Central memory CD4-positive, alpha-beta T cell (primary cell): Measurements from ENCODE around the gene TTC9C.
"Not testable (repeated sequence)": the region's sequence is repeated elsewhere in the genome, so short reads cannot be mapped to it uniquely, and the experiment has no call there.

Experiments used
- DNase-seq: peaks from one replicate; pipeline ENCODE4 v3.0.0; 2022

Gene TTC9C

DNA sequence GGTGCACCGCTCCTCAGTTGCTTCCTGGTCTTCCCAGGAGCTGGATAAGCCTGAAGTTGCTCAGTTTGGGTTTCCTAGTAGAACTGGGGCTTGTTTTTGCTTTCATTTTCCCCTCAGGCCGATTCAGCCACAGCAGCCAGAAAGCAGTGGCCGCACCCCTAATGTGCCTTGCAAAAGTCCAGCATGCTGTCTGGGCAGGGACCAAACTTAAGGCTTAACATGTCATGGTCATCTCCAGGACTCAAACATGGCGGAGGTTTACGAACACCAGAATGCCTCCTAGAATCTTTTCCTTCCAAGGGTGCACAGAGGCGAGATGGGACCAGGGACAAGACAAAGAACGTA lies 18.3 kb upstream of the TTC9C start:
- DNase-seq = no peak

DNA sequence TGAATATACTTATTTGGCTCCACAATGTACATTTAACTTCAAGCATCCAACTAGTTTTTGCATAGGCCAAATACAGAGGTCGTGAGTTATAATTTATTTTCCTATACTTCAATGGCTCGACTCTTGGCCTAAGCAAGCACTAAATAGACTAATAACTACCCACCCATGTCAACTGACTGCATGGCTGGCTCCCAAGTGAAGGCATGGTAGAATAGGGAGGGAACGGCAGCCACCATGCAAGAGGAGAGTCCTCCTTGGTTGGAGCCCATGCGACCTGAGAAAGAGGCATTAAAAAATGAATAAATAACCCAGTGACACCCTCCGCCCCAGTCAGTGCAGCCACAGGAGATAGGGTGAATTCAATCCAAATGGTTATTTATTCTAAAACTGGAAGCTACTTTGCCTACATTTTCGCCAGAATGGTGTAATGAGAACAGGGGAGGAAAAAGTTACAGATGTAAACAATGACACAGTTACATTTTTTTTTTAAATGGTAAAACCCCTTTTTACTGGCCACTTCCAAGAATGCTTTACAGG lies 15.9 kb upstream of the TTC9C start:
- no peak for DNase-seq

DNA sequence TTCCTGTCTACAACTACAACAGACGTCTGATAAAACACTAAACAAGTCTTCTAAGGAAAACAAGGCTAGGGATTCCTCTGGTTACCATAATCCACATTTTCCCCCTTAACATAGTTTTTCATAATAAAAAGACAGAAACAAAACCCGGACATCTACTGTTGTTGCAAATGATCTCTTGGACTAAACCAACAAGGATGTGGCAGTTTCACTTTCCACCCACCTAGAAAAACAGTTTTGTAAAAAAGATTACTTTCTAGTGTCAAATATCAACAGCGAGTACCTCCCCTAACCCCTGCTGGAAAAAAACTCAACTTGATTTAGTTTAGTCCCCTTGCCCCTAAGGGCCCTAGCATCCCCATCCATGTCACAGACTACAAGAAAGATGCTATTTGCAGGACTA lies 15.4 kb upstream of the TTC9C start:
- DNase-seq = no peak

DNA sequence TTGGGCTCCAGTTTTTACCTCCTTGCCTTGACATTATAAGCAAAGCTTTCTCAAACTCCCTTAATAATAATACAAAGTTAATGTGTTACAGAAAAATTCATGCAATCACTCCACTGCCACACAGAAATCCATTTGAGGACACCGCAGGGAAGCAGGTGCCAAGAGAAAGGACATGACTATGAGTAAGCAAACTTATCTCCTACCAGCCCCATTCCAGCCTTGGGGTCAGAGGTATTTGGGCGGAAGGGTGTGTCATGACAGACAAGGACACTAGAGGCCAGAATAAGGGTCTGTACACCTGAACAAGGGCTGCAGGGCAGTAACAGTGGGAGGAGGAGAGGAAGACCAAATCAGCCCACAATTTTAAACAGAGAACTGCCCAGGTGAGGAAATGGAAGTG lies 14.9 kb upstream of the TTC9C start:
- no peak for DNase-seq

DNA sequence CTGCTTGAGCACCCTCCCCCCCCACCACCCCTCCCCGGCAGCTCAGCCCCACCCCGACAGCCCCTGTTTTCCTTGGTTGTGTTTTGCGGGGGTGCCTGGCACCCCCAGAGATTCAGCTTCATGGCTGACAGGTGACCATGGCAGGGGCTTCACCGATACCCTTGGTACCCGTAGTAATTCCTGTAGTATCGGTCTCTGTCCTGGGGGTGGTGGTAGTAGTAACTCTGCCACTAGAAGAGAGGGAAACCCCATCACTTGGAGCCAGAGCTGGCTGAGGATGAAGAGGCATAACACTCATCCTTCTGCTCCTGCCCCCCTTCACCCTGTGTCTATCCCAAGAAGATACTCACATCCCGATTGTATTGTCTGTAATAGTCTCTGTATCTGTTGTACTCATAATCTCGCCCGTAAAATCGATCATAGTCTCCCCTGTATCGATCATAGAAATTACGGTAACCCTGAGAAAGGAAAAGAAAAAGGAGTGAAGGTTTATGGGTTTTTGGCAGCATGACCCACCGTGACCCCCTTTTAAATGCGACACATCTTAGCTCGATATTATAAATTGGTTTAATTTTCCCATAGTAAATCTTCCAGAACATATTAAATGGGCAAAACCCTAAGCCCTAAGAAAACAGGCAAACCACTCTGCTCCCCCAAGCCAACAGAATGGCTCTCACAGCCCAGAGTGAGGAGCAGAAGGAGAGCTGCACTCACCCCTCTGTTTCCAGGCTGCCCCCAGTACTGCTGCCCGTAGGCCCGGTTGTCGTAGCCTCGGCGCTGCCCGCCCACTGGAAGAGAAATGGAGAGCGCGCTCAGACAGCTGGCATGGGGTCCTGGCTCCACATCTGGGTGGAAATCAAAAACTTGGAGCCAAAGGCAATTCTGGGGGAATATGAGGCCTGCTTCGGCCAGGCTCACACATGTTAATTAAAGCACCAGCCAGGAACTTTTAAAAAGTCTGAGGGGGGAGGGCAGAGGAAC lies 12.8 kb upstream of the TTC9C start:
- DNase-seq = no peak

DNA sequence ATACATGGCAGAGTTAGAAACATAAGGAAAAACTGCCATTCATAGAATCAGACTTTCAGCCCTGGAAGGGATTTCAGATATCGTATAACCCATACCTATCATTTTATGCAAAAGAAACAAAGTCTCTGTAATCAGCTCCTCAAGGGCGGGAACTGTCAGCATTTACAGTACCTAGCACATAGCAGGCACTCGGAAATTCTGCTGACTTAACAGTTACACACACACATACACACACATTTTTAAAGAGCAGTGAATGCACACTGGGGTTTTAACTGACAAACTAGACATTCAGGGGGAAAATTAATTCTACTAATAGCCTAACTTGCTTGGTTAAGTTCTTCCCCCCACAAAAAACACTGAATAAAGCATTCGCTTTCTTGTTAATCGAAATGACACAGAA lies 12.1 kb upstream of the TTC9C start:
- no peak for DNase-seq

DNA sequence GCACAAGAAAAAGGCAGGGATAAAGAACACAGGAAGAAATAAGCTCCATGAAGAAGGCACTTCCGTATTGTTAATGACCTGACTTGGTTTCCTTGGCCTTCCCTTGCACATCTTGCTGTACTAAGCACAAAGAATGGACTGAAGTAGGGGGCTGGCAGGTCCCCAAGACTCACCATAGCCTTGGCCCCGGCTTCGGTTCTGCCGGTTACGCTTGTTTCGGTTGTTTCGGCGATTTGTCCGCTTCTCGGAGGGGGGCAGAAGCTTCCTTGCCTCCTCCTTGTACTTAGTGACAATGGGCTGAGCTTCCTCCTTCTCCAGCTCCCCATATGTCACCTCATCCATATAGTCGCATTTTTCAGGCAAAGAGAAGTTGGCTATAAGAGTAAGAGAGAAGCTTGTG lies 11.5 kb upstream of the TTC9C start:
- no peak for DNase-seq

DNA sequence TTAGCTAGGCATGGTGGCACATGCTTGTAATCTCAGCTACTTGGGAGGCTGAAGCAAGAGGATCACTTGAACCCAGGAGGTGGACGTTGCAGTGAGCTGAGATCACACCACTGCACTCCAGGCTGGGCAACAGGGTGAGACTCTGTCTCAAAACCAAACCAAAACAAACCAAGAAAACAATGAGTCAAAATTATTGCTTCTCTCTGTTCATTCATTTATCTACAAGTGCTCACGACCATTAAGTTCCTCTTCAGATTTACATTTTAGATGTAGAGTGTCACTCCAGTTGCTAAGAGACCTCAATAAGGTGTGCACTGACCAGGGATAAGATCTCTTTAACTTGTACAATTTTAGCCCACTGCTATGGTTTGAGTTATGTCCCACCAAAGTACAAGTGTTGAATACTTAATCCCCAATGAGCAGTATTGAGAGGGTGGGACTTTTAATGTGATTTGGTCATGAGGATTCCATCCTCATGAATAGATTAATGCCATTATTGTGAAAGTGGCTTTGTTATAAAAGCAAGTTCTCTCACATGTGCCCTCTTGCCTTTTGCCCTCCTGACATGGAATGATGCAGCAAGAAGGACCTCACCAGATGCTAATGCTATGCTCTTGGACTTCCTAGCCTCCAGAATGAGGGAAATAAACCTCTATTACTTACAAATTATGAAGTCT lies 8.8 kb upstream of the TTC9C start:
- no peak for DNase-seq

DNA sequence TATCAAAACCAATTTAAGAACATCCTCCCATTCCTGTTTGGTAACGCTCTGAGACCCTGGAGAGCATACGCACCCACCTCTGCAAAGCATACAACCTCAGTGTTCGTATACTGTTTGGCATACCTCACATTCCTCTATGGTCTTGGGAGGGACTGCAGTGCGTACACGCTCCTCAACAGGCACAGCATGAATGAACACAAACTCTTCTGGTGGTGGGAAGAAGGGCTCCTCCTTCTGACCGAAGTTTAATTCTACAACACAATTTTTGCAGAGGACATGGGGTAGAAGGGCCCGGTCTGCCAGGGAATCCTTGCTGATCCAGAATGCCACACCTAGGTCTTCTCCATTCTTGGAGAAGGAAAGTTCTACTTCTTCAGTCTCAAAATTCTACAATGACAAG lies 6.3 kb upstream of the TTC9C start:
- no peak for DNase-seq

DNA sequence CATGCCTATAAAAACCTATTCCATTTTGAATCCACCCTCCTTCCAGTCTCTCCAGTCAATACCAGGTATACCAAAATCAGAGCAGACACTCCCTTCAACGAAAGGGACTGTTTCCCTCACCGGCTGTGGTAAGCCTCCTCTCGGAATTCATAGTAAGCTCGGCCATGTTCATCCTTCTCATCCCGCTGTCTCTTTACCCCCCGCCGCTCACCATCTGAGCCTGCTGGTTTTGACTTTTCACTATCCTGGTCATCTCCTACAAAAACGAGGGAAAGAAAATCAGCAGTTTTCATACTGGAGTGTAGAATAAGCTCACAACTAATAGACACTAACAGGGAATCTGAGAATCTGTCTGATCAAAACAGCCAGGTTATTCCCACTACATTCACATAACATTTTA lies 4.1 kb upstream of the TTC9C start:
- no peak for DNase-seq

DNA sequence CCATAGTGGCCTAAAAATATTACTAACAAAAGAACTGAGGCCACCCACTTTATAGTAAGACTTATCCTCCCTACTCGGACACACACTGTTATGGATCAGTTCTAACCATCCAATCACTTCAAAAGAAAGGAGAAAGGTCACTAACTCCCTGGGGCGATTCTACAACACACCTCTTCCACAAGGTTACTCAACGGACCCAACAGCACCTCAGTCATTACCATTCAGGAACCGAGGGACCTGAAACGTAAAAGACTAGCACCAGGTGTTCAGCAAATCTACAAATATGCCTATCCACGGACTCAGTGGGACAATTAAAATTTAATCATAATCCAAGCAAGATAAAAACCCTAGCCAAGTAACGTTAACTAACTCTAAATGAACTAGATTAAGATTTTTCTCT lies 2.6 kb upstream of the TTC9C start:
- no peak for DNase-seq

DNA sequence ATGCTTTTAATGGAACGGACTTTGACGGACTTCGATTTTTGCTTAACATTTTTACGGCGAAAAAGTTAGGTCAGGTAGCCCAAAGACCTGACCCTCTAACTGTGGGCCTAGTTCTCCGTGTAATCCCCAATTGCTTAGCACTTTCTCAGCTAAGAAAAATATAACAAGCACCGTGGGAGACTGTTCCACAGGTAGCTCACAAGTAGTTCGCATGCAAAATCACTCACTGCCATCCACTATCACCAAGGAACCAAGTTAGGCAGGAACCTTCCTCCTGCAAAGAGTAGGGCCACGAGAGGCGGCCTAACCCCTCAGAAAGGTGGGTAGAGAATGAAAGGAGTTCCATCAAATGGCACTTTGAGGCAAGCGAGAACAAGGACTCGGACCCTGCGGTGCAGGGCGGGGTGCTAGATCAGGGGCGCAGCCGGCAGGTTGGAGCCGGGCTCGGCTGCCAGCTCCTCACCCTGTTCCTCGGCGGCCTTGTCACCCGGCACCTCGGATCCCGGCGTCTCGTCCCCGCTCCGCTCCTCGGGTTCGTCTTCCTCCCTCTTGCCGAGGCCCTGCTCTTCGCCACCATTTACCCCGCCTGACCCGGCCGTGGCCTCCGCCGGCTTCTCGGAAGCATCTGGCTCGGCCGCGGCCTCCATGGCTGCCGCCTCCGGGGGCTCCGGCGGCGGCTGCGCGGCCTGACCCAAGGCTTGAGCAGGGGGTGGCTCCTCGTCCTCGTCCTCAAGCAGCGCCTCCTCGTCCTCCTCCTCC lies 2.0 kb upstream of the TTC9C start:
- DNase-seq = no peak

DNA sequence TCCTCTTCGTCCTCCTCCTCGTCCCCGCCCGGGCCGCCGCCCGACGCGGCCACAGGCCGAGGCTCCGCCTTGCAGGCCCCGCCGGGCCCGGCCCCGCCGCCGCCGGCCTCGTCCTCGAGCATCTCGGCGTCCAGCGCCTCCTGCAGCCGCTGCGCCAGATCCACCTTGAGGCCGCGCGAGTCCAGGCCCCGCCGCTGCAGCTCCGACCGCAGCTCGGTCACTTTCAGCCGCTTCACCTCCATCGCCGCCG lies 1.4 kb upstream of the TTC9C start:
- DNase-seq = no peak

DNA sequence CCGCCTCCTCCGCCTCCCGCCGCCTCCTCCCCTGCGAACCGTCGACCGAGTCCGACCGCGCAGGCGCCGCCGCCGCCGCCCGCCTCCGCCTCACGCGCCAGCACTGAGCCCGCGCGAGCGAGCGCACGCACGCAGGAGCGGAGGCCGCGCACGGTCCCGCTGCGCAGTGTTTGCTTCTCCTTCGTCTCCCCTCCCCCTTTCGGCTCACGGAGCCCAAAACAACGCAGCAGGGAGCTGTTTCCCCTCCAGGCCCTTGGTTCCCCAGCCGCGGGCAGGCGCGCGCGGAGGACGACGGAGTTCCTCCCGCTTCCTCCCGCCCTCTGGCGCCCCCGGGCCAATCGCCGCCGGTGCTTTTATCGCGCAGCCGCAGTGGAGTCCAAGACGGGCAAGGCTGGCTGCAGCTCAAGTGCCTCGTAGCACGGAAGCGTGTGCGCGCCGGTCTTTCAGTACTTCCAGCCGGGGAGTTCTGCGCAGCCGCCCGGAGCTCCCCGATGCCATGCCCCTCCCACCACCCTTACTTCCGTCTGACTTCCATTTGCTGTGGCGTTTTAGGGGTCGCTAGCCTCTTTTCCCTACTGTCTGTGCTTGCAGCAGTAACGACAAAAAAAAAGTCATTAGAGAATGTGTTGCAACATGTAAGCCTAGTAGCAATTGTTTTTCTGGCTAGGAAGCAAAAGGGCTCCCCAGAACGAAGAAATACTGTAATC lies 968 bp upstream of the TTC9C start, which contains the start of gene HNRNPUL2:
Gene HNRNPUL2 (minus strand): TSS at position 293 of the 707 bp plus-strand sequence. CDS start 301 bp downstream, outside the sequence.
- DNase-seq = peak; percentile 99

DNA sequence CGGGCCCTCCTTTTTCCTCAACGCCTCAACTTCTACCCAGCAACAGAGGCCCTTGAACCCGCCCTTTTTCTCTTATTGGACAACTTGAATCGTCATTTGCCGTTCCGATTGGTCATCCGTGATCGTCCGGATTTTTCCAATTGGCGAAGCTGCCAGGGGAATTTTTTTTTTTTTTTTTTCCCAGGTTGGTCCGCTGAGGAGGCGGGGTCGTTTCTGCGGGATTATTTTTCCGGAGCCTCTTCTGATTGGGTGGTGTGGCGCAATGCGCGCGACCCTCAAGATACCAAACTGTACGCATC lies 465 bp upstream of the TTC9C start:
- peak; percentile 94 for DNase-seq

DNA sequence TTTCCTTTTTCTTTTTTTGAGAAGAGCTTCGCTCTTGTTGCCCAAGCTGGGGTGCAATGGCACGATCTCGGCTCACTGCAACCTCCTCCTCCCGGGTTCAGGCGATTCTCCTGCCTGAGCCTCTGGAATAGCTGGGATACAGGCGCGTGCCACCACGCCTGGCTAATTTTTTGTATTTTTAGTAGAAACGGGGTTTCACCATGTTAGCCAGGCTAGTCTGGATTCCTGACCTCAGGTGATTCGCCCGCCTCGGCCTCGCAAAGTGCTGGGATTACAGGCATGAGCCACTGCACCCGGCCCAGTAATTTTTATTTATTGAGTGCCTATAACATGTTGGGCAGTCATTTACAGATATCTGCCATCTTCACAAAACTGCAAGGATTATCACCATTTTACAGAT lies 1.8 kb downstream of the TTC9C start:
- not testable (repeated sequence) for DNase-seq

DNA sequence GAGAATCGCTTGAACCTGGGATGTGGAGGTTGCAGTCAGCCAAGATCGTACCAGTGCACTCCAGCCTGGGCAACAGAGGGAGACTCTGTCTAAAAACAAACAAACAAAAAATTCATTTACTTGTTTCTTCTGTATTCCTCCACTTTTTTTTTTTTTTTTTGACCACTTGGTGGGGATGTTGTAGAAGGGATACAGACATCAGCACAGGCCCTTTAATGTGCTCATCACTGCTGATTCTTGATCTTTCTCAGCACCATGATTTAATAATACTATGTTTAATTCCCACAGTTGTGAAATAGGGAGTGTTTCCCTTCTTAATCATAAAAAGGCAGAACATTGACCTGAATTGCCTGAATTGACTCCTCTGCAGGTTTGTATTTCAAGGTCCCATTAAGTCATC lies 4.5 kb downstream of the TTC9C start:
- DNase-seq = no peak

DNA sequence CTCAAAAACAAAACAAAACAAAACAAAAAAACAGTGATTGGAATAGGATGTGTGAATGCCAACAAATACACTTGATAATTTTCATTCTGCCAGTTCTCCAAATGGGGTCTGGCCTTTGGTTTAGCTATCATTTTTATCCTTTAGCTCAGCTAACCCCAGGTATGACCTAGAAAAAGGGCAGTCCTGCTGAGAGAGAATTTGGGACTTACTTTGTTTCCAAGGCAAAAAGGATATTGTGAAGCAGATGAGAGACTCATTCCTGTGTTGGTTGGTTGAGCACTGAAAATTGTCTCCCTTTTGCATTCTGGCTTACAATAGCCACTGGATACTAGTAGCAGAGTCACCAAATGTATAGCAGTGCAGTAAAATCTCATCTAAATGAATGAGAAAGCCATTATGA lies 8.9 kb downstream of the TTC9C start:
- DNase-seq = no peak

DNA sequence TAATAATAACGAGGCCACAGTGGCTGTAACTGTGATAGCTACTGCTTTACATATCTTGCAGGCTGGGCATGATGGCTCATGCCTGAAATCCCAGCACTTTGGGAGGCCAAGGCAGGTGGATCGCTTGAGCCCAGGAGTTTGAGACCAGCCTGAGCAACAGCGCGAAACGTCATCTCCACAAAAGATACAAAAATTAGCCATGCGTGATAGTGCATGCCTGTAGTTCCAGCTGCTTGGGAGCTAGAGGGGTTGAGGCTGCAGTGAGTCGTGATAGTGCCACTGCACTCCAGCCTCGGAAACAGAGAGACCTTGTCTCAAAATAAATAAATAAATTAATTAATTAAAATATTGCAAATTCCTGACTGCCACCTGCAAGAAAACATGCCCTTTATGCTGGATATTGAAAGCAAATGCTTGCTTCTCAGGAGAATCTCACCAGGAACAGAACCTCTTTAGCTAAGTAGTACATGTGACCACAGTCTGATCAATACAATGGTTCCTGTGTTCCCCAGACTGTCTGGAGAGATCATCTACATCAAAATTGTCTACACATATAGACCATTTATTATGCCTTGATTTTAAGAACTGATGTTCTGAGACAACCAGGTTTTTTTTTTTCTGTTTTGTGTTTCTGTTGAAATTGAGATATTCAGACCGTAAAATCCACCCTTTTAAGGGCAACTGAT lies 19.3 kb downstream of the TTC9C start:
- DNase-seq = no peak

DNA sequence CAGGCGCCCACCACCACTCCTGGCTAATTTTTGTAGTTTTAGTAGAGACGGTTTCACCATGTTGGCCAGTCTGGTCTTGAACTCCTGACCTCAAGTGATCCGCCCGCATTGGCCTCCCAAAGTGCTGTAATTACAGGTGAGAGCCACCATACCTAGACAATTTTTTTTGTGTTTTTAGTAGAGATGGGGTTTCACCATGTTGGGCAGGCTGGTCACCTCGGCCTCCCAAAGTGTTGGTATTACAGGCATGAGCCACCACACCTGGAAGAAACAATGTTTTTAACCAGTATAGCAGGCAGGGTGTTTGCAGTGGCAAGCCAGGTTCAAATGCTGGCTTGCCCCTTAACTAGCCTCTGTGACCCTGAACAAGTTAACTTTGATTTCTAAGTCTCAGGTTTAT lies 21.6 kb downstream of the TTC9C start:
- DNase-seq = not testable (repeated sequence)

DNA sequence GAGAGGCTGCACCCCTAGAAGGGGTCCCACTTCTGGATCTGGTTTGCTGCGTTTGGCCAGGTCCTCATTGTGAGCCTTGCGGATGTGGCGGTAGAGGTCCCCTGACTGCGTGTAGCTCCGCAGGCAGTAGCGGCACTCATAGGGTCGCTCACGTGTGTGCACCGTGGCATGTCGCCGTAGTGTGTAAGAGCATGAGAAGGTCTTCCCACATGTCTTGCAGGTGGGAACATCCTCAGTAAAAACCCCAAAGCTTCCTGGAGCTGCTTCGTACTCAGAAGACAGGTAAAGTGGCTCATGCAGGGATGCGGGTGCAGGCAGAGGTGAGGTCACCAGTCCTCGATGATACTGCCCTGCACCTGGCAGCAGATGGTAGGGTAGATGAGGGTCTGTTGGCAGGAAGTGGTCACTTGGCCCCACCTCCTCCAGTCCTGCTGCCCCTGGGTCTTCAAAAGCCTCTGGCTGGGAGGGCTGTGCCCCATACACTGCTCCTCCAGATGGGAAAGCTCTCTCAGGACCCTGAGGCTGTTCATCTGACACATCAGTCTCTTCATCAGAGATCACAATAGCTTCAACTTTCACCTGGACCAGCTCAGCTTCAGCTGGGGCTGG lies 24.0 kb downstream of the TTC9C start:
- DNase-seq = no peak
